HG03060 (cell line): Measurements from ENCODE around the gene CNGA2.
"Not testable (repeated sequence)": the region's sequence is repeated elsewhere in the genome, so short reads cannot be mapped to it uniquely, and the experiment has no call there.

Experiments used
- ATAC-seq: cut with Tn5 transposase; IDR thresholded peaks from one replicate; pipeline ENCODE4 v1.9.1; 2021; ENCODE audit warnings: low read depth, moderate number of reproducible peaks; ENCODE audit not compliant: unreplicated experiment

CNGA2 gene

GRCh38 chrX:151734446-151734845 is at the start of gene CNGA2:
CNGA2 (plus strand) TSS chrX:151734746; CDS start chrX:151738484, 3,738 bp downstream.
- no peak for ATAC-seq

- ATAC-seq, result no peak
Observed at GRCh38 chrX:151687635-151688034, 46.9 kb upstream of the CNGA2 start.

DNA sequence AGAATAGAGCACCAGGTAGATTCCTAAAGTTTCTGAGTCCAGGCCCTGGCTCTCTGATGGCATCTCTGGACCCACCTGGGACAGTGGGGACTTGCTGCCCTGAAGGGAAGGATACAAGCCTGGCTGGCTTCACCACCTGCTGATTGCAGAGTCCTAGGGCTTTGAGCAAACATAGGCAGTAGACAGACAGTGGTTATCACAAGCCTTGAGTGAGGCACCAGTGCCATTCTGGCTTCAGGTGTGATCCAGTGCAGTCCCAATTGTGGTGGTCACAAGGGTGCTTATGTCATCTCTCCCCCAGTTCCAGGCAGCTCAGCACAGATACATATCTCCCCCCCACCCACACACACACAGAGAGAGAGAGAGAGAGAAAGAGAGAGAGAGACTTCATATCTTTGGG is 45.9 kb upstream of the CNGA2 start:
- no peak for ATAC-seq

GRCh38 chrX:151692825-151693224 is 41.7 kb upstream of the CNGA2 start:
- ATAC-seq, result no peak

GRCh38 chrX:151694121-151694520 is 40.4 kb upstream of the CNGA2 start:
- no peak for ATAC-seq

- no peak for ATAC-seq
Observed at GRCh38 chrX:151694661-151695582, 39.6 kb upstream of the CNGA2 start, which contains the start of gene PRRG3. PRRG3 (plus strand) TSS chrX:151695458; CDS start chrX:151698815, 3,357 bp downstream.

- no peak for ATAC-seq
Observed at GRCh38 chrX:151695583-151696340, 38.8 kb upstream of the CNGA2 start.

GRCh38 chrX:151697082-151697481 is 37.5 kb upstream of the CNGA2 start:
- ATAC-seq, result not testable (repeated sequence)

- no peak for ATAC-seq
Observed at GRCh38 chrX:151697522-151697921, 37.0 kb upstream of the CNGA2 start.

- ATAC-seq, result no peak
Observed at GRCh38 chrX:151698485-151698884, 36.1 kb upstream of the CNGA2 start.

- ATAC-seq, result no peak
Observed at GRCh38 chrX:151699746-151700145, 34.8 kb upstream of the CNGA2 start.

DNA sequence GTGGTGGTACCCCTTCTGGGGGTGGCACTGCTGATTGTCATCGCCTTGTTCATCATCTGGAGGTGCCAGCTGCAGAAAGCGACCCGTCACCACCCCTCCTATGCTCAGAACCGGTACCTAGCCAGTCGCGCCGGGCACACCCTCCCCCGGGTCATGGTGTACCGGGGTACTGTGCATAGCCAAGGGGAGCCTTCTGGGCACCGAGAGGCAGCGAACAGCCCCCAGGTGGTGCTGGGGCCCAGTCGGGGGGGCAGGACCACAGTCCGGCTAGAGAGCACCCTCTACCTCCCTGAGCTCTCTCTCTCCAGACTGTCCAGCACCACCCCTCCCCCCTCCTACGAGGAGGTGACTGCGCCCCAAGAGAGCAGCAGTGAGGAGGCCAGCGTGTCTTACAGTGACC is 34.0 kb upstream of the CNGA2 start:
- ATAC-seq, result no peak

GRCh38 chrX:151701071-151701470 is 33.5 kb upstream of the CNGA2 start:
- ATAC-seq, result no peak

GRCh38 chrX:151701531-151701930 is 33.0 kb upstream of the CNGA2 start:
- no peak for ATAC-seq

DNA sequence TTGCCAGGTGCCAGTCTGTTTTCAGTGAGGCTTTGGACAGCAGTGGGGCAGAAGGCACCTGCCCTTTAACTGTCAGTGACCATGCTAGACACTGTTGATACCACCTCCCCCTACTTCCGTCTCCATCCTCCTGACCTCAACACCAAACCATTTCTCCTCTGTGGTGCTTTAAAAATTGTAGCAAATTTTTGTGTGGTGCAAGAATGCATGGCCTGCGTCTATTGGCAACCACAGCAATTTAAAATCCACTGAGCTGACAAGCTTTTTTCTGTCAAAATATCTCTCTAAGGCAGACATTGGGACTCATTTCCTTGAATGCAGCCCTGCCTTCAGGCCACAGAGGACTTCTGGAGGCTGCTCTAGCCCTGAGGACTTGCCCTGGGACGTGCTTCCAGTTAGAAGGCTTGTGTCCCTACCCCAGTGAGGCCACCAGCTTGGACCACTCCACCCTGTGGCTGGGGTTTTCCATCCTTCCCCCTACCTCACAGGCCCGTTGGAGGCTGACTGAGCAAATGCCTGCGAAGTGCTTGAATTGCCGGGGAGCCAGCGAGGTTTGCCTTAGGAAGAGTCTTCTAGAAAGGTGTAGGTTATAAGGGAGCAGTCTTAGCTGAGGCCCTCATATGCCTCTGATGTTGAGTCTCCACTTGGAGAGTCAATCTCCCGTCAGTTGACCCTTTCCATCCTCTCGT is 32.4 kb upstream of the CNGA2 start:
- ATAC-seq, result no peak

DNA sequence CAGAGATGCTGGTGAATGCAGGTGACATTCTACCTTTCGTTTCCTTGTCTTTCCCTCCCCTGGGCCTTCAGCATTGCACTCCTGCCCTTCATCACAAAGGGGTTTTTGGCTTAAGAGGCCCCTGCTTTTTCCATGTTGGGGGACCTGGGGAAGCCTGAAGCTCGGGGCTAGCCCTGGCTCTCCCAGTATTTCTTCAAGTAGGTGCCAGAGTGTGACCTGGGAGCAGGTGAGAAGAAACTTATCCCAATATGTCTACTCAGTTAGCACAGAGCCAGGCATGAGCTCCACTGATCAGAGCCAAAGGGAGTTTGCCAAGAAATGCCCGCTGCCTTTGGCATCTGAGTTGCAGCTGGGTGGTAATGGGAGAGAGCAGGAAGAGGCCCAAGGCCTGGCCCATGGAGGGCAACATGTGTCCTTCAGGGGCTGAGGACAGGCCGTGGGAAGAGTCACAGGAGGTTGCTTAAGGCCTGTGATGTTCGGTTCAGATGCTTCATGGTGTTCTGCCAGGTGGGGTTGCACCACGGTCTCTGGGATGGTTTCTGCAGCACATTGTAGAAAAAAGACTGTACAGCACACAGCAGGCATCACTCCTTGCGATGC is 31.7 kb upstream of the CNGA2 start:
- no peak for ATAC-seq

DNA sequence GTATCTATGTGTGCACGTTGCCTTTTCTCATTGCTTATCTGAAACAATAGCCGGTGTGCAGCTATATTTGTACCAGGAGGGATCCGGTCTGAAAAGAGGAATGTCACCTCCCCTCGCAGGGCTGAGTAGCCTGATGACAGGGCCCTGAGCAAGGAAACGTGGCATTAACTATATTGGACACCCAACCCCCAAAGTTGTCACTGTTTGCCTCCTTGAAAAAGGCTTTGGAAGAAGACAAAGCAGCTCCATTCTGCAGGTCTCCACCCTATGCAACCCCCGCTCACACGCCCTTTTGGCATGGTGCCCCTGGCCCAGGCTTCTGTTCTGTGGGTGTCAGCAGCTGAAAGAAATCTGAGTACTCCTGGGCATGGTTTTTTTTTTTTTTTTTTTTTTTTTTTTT is 31.1 kb upstream of the CNGA2 start:
- ATAC-seq, result no peak

DNA sequence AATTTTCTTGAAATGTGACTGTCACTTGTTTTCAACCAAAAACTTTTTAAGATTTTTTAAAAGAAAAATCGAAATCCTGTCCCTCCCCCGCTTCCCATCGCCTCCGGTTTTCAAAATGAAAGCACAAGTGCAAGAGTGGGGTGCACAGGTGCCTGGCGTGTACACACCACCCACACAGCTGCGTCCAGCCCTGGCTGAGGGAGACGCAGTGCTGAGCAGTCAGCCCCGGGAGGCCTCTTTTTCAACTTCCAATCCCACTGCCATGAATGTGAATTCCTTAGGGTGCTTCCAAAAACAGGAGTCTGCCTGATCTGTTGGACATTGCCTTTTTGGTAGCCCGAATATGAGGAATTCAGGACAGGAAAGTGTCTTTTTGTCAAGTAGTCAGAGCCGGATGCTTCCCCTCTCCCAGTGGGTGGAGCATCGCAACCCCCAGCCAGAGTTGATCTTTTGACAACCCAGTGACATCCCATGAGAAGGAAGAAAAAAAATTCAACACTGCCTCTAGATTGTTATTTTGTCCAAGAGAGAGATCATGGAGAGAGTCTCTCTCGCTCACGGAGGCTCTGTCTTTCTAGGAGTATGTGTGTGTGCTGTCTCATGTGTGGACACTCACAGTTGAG is 30.4 kb upstream of the CNGA2 start:
- no peak for ATAC-seq

DNA sequence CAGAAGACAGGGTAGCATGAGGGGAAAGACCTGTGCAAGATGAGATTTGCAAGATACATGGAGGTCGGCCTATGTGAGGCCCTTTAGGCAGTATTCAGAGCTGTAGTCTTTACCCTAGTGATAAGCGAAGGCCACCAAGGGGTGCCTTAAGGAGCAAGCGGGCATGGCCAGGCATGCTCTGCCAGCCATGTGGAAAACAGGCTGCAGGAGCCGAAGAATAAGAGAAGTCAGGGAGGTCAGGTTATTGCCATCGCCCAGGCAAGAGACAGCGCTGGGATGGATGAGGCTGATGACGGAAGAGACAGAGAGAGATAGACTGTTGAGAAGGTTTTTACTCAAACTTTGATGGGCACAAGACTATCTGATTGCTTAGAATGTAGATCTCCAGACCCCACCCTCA is 25.7 kb upstream of the CNGA2 start:
- no peak for ATAC-seq

DNA sequence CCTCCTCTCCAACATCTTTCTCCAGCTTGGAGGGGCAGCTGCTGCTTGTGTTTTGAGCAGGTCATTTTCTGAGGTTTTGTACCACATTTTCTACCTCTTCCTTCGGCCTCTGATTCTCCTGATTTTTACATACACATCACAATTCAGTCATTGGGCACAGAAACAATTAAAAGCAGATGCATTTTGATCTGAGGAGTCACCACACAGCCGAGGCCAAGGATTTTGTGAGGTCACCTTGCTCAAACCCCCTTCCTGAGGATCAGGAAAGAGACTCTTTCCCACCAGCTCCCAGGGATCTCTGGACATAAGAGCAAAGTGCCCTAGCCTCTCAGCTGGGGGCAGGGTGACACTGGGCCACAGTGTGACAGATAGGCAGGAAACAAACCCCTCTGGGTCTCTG is 24.1 kb upstream of the CNGA2 start:
- no peak for ATAC-seq
